Measurements from ENCODE around the gene FGFR3. TPM values are rescaled to one million over a fixed set of nuclear protein-coding genes. Genes with fewer than 3 reads are reported as not detected.

The FGFR3 gene
- total and polyA plus RNA-seq, 2 of the 4 experiments (the other 2 are of a cell fraction) = 0.18 to 0.67 TPM

- Histone ChIP-seq H3K36me3 (ENCODE audit: control insufficient read depth, insufficient read depth, low read length) (no peaks in the 10 kb centered on the region), H3K4me3 (ENCODE audit: insufficient read depth, low read depth, low read length) (no peak overlapping the region), H2BK15ac (ENCODE audit: low read depth, low read length) (no peak overlapping the region), H3K4ac (ENCODE audit: low read depth, low read length) (no peak overlapping the region), H4K8ac (ENCODE audit: low read depth in 2 of 2, low read length in 2 of 2) (no peak overlapping the region), H2AFZ (replicated peaks; ENCODE audit: low read length, poor library complexity) (no peak overlapping the region), H3K23ac (ENCODE audit: low read depth, low read length) (no peak overlapping the region), H3K27ac (ENCODE audit: insufficient read depth, low read length) (no peak overlapping the region), H4K91ac (ENCODE audit: insufficient read depth, low read depth, low read length) (no peak overlapping the region), H2AK9ac (replicated peaks; ENCODE audit: low read depth, low read length, poor library complexity) (peak overlapping the region; percentile 42), H3K79me1 (ENCODE audit: low read depth in 1 of 2, low read length in 2 of 2) (no peaks in the 10 kb centered on the region), H3K27me3 (ENCODE audit: control insufficient read depth, insufficient read depth, low read length) (no peaks in the 10 kb centered on the region), H2BK120ac (ENCODE audit: low read depth, low read length) (no peak overlapping the region), H3K4me2 (ENCODE audit: low read depth, low read length) (no peak overlapping the region), H2AK5ac (ENCODE audit: low read depth, low read length) (no peak overlapping the region), H3K14ac (replicated peaks; ENCODE audit: low read depth, low read length) (no peak overlapping the region), H3K9ac (ENCODE audit: low read depth, low read length) (no peak overlapping the region), H4K20me1 (ENCODE audit: insufficient read depth, low read length) (no peaks in the 10 kb centered on the region; the same call in 1 of the 2 replicates), H3K56ac (ENCODE audit: extremely low read depth, insufficient read depth, low read length) (no peak overlapping the region), H3K9me1 (ENCODE audit: insufficient read depth, low read length) (no peaks in the 10 kb centered on the region), H2BK5ac (ENCODE audit: low read depth, low read length, poor library complexity, severe bottlenecking) (no peak overlapping the region), H2BK20ac (ENCODE audit: low read depth, low read length) (no peak overlapping the region), H3K9me3 (ENCODE audit: control insufficient read depth, insufficient read depth, low read length) (no peaks in the 10 kb centered on the region), H4K5ac (ENCODE audit: low read depth, low read length) (no peak overlapping the region), H3K18ac (ENCODE audit: low read depth, low read length) (no peak overlapping the region), H3K4me1 (ENCODE audit: control insufficient read depth, insufficient read depth, low read length) (peaks cover 4% of the 10 kb centered on the region; the same call in 1 of the 2 replicates)
- no peak for DNase-seq
- CTCF ChIA-PET = no interaction called here
- in situ Hi-C loops (cut with MboI; ENCODE audit: low sequenced_read_pairs) (no loop called here), dilution Hi-C loops (cut with HindIII; ENCODE audit: low sequenced_read_pairs, unreplicated experiment) (no loop called here), intact Hi-C loops (cut with micrococcal nuclease) (no loop called here)
- TF ChIP-seq BHLHE40 (IDR thresholded peaks at IDR 0.05; ENCODE audit: low read depth, low read length) = no peak
- TF ChIP-seq MAZ (IDR thresholded peaks at IDR 0.05; ENCODE audit: borderline replicate concordance, low read depth, low read length) = no peak
- no peak for TF ChIP-seq MAFK (IDR thresholded peaks at IDR 0.05; ENCODE audit: low read depth, low read length)
- no peak for TF ChIP-seq POLR2A (IDR thresholded peaks at IDR 0.05; ENCODE audit: low read depth, low read length)
- TF ChIP-seq ELK1 (IDR thresholded peaks at IDR 0.05; ENCODE audit: borderline replicate concordance, low read depth, low read length) = no peak
- no peak for ATAC-seq (ENCODE audit: low read depth)
- 94% methylated on average over 6 of the region's 20 CpGs; no CpG with 5 or more reads in 1 of the 2 experiments for WGBS, 2 experiments (ENCODE audit: extremely low coverage in 2 of 2, insufficient read length in 1 of 2)
- no TSS peak for BruUV-seq (replicated peaks)
- POLR2A ChIA-PET (ENCODE audit: unreplicated experiment) = no interaction called here
Measured at GRCh38 chr4:1762264-1763010, 30.7 kb upstream of the FGFR3 start.
